ENCODE results near the gene KIF21B.

DNA sequence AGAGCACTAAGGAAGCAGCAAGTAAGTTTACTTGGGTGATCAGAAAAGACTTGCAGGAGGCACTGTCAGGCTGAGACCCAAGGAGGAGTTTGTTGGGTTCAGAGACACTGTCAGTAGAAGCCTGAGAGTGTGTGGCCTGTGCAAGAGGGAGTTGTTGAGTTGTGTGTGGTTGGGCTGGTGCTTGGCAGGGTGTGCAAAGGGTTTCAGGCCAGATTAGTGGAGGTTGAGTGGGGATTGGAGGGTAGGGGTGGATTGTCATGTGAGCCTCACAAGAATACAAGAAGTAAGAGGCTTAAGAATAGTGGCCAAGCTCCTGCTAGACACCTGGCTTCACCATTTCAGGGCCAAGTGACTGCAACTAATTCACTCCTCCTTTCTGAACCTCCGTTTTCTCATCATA is 8.9 kb upstream of the KIF21B start:
- TF ChIP-seq POLR2A (IDR thresholded peaks at IDR 0.05) = no peak
- TF ChIP-seq, protein P1, sequence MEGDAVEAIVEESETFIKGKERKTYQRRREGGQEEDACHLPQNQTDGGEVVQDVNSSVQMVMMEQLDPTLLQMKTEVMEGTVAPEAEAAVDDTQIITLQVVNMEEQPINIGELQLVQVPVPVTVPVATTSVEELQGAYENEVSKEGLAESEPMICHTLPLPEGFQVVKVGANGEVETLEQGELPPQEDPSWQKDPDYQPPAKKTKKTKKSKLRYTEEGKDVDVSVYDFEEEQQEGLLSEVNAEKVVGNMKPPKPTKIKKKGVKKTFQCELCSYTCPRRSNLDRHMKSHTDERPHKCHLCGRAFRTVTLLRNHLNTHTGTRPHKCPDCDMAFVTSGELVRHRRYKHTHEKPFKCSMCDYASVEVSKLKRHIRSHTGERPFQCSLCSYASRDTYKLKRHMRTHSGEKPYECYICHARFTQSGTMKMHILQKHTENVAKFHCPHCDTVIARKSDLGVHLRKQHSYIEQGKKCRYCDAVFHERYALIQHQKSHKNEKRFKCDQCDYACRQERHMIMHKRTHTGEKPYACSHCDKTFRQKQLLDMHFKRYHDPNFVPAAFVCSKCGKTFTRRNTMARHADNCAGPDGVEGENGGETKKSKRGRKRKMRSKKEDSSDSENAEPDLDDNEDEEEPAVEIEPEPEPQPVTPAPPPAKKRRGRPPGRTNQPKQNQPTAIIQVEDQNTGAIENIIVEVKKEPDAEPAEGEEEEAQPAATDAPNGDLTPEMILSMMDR (IDR thresholded peaks at IDR 0.05) = no peak

Measured in right lobe of liver (tissue), 4 donors.